CD4-positive, alpha-beta T cell treated with Interferon gamma for 1 hour (primary cell): Measurements from ENCODE around the gene FAM174C.

ENCODE experiments used
- DNase-seq: peaks from one replicate; pipeline ENCODE4 v3.0.0-alpha.2; 2020

Gene FAM174C

DNA sequence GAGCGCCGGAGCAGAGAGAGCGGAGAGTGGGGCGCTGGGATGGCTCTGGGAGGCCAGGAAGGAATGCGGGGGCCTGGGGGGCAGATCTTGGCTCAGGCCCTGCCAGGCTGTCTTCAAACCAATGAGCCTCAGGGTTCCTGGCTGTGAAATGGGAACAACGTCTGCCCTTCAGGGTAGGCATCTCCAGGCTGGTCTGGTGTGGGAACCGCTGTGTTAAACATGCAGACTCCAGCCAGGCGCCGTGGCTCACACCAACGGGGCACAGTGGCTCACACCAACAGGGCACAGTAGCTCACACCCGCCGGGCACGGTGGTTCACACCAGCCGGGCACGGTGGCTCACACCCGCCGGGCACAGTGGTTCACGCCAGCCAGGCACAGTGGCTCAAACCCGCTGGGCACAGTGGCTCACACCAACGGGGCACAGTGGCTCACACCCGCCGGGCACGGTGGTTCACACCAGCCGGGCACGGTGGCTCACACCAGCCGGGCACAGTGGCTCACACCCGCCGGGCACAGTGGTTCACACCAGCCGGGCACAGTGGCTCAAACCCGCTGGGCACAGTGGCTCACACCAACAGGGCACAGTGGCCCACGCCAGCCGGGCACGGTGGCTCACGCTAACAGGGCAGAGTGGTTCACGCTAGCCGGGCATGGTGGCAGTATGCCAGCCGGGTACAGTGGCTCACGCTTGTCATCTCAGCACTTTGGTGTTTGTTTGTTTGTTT is 50.4 kb downstream of the FAM174C start:
- no peak for DNase-seq

DNA sequence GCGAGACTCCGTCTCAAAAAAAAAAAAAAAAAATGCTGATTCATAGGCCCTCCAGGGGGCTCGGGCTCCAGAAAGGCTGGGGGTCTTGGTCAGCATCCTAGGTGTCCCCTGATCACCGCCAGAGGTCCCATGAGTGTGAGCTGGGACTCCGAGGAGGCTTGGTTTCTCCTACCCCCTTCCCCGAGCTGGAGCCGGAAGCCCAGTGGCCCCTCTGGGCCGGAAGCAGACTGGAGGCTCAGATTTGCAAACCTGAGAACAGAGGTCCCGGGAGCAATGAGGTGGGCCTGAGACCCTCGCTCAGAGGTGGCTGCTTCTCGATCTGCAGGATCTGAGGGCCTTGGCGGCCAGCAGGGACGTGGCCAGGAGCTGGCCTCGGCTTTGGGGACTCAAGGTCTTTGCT is 51.8 kb downstream of the FAM174C start:
- no peak for DNase-seq
